K562 (cell line): ENCODE results near the gene YBX2. TPM values are rescaled to one million over a fixed set of nuclear protein-coding genes. Genes with fewer than 3 reads are reported as not detected.

ENCODE experiments used
- ATF6 ChIP-seq: sonication (generic); formaldehyde crosslinking; IDR thresholded peaks from 2 replicates; pipeline ENCODE4 v1.4.0; 2020; ENCODE audit warnings: mild to moderate bottlenecking, missing genetic modification reagents
- CHD1 ChIP-seq: fragments of 200-600 bp; sonication (generic); IDR thresholded peaks from one replicate; pipeline ENCODE4 v1.6.1; 2012; ENCODE audit warnings: mild to moderate bottlenecking, moderate library complexity, low read length, inconsistent platforms
- CTBP1 ChIP-seq: fragments of 450-650 bp; IDR thresholded peaks from 2 replicates; pipeline ENCODE4 v1.6.1; 2016; ENCODE audit warnings: borderline replicate concordance
- ELF2 ChIP-seq: fragments of 250-450 bp; sonication (Bioruptor Pico); IDR thresholded peaks from 2 replicates; pipeline ENCODE4 v1.5.0; 2021; ENCODE audit warnings: mild to moderate bottlenecking
- HNRNPL ChIP-seq: fragments of 200-400 bp; formaldehyde crosslinking; IDR thresholded peaks from 2 replicates; pipeline ENCODE4 v1.6.1; 2017; ENCODE audit warnings: low read depth, mild to moderate bottlenecking, low read length
- NFRKB ChIP-seq: fragments of 450-650 bp; IDR thresholded peaks from 2 replicates; pipeline ENCODE4 v1.6.1; 2016; ENCODE audit warnings: low read depth
- RBM22 ChIP-seq: fragments of 200-400 bp; formaldehyde crosslinking; IDR thresholded peaks from 2 replicates; pipeline ENCODE4 v1.6.1; 2018; ENCODE audit warnings: low read length, low read depth; ENCODE audit not compliant: poor library complexity, severe bottlenecking
- REST ChIP-seq, 2 experiments: fragments of 450-650 bp; formaldehyde crosslinking in 1 of 2; IDR thresholded peaks; 2 replicates each; pipeline versions ENCODE4 v1.4.0 to v1.6.1; 2014 to 2020; ENCODE audit warnings: mild to moderate bottlenecking in 2 of 2, borderline replicate concordance in 1 of 2, low read depth in 1 of 2
- SRSF7 ChIP-seq: fragments of 200-400 bp; formaldehyde crosslinking; optimal IDR thresholded peaks from 2 replicates; pipeline ENCODE3; 2017; ENCODE audit warnings: mild to moderate bottlenecking, low read depth, low read length
- U2AF2 ChIP-seq: fragments of 200-400 bp; formaldehyde crosslinking; optimal IDR thresholded peaks from 2 replicates; pipeline ENCODE3; 2017; ENCODE audit warnings: low read depth, mild to moderate bottlenecking, low read length
- ZNF324 ChIP-seq: fragments of 250-450 bp; sonication (Bioruptor Pico); IDR thresholded peaks from 2 replicates; pipeline ENCODE4 v1.4.0; 2020; ENCODE audit warnings: mild to moderate bottlenecking
- ZNF766 ChIP-seq: fragments of 200-800 bp; sonication (Bioruptor generic); conservative IDR thresholded peaks from 2 replicates; pipeline ENCODE4 v1.6.1; 2016; ENCODE audit warnings: missing genetic modification characterization, missing compliant biosample characterization
- ZZZ3 ChIP-seq: fragments of 450-650 bp; IDR thresholded peaks from 2 replicates; pipeline ENCODE4 v1.6.1; 2016; ENCODE audit warnings: antibody characterized with exemption, mild to moderate bottlenecking, moderate library complexity
- polyA plus RNA-seq, 8 experiments: library from polyadenylated mRNA; depleted of rRNA in 4 of 8; stranded (reverse) in 5 of 8; unstranded in 3 of 8; fragments of >200 nt; fragmentation: Nextera tagmentation in 2 of 8; fragmentation: Illumina TruSeq in 1 of 8; extraction: Ambion mirVana in 2 of 8; extraction: Trizol in 1 of 8; gene quantifications; 2 replicates each; pipeline versions ENCODE4 v1.2.1 to v1.2.3, GENCODE V29; 2011 to 2014; ENCODE audit warnings: inconsistent platforms in 1 of 8, missing spikeins in 1 of 8
- total RNA-seq, 7 experiments: library from RNA; depleted of rRNA in 6 of 7; stranded (reverse); fragments of >200 nt in 6 of 7; fragmentation: Illumina TruSeq in 2 of 7; extraction: Trizol in 2 of 7; gene quantifications; 2 replicates each; pipeline versions ENCODE4 v1.2.1 to v1.2.3, GENCODE V29; 2011 to 2021; ENCODE audit warnings: low replicate concordance in 1 of 7

The YBX2 gene
- total and polyA plus RNA-seq, 9 of the 15 experiments (the other 6 are each of a cell fraction or from before 2014, with no cell fraction given) = 0.03 to 0.59 (median 0.27) TPM; not detected in 6

GRCh38 chr17:7314719-7315569 lies 20.5 kb upstream of the YBX2 start, which contains the start of gene GPS2 (continued):
- TF ChIP-seq REST (IDR thresholded peaks at IDR 0.05; ENCODE audit: borderline replicate concordance) (peak; percentile 97), REST (CRISPR knock-in tag; IDR thresholded peaks at IDR 0.05; ENCODE audit: low read depth) (peak; percentile 91), NFRKB (0 out of 2 replicates have a peak, but pooled peaks have one; percentile 41), RBM22 (peak; percentile 84), CTBP1 (no peak), ATF6 (CRISPR knock-in tag) (no peak), ZNF324 (CRISPR knock-in tag) (no peak), ELF2 (CRISPR knock-in tag) (peak; percentile 92), CHD1 (no peak), ZNF766 (0 out of 2 replicates have a peak, but pooled peaks have one; percentile 33), ZZZ3 (no peak), SRSF7 (no peak), U2AF2 (no peak), HNRNPL (no peak; the same call in 1 of the 2 replicates)
